DMS153 (cell line): ENCODE results near the gene AHNAK.
A peak's percentile ranks its signal among the peaks of the same experiment; 100 is the strongest.
"Not testable (repeated sequence)": the region's sequence is repeated elsewhere in the genome, so short reads cannot be mapped to it uniquely, and the experiment has no call there.

Source experiments
- DNase-seq: peaks from one replicate; lab custom pipeline; 2025; lab: John Stamatoyannopoulos, UW

AHNAK gene

DNA sequence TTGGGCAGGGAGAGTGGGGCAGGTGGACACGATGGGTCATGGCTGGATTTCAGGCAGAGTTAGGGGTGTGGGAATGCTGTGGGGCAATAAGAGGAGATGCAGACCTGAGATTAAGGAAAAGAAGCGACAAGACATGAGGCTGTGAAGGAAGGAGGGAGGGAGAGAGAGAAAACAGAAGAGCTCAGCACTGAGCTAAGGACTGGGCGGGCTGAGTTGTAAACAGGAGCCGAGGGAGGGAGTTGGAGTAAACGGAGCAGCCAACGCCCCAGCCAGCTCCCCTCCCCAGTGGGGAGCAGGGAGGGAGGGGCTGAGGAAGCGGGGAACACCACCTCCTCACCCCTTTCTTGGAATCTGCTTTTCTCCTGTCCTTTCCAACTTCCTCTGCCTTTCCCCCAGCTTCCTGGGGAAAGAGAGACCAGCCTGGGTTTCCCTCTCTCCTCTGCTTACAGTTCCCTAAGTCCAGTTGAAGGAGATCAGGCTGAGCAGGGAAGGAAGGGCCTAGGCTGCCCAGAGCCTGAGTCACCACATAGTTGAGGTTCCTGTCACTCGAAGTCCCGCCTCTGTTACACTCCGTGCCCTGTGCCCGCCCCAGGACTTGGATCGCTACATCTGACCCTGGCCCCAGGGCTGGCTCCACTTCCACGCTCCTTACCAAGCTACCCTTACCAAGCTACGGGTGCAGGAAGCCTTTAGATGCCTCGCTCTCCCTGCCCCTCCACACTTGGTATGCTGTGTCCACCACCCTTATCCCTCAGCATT, 6.7 kb upstream of the AHNAK start:
- DNase-seq, result no peak

DNA sequence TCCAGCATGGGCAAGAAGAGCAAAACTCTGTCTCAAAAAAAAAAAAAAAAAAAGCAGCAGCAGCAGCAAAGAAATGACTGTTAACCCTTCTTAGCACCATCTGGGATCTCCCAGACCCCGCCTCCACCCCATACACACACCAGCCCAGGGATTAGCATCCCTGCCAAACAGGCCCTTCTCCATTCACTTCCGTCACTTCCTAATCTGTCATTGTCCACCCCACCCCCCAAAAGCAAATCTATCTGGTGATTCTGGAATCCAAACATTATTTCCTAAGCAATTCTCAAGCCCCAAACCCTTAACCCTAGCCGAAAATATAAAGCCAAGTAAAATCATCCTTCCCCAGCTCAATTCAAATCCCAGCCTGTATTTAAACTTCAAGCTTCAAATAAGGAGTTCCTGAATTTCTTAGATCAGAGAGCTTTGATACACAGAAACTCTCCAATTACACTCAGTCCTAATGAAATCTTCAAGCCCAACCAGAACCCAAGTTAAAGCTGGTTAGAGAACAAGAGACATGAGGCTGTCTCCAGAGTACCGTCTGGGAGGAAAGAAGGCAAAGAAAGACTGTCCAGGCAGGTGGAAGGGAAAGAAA, 6.0 kb upstream of the AHNAK start:
- no peak for DNase-seq

DNA sequence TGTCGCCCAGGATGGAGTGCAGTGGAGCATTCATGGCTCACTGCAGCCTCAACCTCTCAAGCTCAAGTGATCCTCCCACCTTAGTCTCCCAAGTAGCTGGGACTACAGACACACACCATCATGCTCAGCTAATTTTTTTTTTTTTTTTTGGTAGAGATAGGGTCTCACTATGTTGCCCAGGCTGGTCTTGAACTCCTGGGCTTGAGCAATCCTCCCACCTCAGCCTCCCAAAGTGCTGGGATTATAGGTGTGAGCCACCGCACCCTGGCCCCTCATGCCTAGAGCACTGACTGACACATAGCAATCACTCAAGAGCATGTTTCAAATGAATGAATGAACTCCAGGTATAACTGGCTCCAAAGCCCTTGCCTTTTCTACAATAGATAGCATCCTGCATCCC, 3.9 kb upstream of the AHNAK start:
- not testable (repeated sequence) for DNase-seq

DNA sequence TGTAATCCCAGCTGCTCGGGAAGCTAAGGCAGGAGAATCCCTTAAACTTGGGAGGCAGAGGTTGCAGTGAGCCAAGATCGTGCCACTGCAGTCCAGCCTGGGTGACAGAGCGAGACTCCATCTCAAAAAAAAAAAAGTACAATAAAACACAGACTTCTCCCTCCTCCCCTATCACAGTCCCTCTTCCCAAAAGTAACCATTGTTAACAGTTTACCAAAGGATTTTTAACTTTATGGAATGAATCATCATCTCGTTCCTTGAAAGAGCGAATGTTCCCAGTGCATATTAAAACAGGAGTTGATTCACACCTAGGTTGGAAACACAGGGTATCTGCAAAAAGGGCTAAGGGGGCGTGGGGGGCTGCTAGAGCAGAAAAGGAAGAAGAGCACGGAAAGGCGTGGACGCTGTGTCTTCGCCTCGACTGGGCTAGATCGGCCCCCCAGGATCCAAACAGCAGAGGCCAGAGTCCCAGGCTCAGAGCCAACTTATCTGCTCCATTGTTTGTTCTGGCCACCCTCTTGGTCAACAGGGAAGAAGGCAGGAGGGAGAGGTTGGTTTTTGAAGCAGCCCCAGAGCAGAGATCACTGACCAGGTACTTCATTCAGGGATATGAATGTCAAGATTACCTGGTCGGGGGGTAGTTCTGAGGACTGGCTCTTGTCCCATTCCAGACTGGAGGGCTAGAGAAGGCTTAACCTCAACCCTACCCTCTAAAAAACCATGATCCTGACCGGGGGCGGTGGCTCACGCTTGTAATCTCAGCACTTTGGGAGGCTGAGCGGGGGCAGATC, 2.1 kb upstream of the AHNAK start:
- no peak for DNase-seq

DNA sequence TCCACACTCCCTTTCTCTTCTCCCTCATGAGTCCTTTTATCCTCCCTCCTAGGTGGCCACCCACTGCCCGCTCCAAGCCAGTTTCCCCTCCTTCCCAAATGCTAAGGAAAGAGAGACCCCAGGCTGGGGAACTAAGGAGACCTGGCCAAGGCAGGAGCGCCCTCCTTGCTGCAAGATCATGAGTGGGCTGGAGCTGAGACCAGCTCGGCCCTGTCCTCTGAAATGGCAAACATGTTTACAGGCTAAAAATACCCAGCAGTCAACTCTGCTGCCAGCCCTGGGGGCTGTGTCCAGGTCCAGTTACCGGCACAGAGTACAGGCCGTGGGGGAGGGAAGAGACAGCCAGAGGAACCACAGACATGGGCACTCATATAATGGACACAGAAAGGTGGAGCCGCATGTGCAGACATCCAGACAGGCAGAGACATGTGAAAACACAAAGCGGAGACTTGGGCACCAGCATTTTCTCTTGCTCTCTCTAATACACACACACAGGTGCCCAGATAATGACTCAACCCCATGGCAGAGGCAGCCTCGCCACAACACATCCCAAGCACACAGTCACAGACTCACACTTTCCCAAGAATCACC, 1.2 kb upstream of the AHNAK start:
- no peak for DNase-seq

DNA sequence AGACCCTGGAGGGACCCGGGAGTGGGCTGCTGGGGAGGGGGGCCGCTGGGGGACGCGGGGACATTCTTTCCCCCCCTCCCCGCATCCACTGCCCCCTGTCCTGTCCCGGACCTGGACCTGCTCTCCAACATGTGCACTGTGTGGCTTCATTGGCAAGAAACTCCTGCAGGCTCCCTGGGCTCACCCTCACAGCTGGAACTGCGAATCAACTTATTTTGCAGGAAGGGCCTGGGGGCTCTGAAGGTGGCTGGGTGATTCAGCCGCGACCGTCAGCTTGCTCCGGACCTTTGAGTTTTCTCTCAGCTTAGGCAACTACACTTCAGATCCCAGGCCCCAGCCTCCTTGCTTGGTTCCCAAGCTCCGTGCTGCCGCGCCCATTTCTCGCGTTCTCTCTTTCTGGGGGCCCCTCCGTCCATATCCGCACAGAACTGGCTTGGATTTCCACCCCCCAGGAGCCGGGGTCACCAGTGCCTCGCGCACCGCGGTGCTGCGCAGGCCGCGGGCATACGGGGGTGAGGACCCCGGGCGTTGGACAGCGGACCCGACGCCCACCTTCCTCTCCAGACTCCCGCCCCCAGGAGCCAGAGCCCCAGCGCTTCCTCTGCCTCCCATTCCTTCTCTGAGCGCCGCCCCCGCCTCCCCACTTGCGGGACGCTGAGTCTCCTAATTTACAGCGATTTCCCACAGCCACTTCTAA, 471 bp upstream of the AHNAK start:
- no peak for DNase-seq

DNA sequence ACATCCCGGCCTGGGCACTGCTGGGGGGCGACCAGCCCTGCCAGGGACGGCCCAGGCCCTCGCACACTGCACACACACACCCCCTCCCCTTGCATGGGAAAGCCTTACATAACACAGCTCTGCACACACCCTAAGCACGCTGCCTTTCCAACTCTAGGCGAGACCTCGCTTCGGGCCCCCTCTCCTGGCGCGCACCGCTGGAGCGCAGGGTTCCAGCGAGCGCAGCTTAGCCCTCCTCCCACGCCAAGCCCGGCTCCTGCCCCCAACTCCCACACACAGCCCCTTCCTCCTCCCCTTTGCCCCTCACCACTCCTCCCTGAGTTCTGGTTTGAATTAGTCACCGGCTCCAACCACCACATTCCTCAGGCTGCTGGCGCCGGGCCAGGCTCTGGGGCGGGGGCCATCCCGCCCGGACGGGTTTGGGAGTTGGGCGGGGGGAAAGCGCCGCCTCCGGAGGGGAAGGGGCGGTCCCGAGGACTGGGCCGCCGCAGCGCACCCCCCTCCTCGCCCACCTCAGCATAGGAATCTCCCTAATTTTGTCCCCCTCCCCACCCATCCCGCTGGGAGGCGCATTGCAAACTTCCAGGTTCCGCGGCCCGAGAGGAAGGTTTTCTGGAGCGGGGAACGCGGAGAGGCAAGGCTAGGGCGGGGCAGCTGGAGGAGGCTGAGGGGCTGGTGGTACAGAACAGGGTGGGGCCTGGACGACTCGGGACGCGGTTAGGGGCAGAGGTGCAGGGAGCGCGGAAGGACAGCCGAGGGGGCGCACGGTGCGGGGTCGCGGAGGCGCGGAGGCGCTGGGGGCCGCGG, 966 bp downstream of the AHNAK start:
- DNase-seq, result no peak

DNA sequence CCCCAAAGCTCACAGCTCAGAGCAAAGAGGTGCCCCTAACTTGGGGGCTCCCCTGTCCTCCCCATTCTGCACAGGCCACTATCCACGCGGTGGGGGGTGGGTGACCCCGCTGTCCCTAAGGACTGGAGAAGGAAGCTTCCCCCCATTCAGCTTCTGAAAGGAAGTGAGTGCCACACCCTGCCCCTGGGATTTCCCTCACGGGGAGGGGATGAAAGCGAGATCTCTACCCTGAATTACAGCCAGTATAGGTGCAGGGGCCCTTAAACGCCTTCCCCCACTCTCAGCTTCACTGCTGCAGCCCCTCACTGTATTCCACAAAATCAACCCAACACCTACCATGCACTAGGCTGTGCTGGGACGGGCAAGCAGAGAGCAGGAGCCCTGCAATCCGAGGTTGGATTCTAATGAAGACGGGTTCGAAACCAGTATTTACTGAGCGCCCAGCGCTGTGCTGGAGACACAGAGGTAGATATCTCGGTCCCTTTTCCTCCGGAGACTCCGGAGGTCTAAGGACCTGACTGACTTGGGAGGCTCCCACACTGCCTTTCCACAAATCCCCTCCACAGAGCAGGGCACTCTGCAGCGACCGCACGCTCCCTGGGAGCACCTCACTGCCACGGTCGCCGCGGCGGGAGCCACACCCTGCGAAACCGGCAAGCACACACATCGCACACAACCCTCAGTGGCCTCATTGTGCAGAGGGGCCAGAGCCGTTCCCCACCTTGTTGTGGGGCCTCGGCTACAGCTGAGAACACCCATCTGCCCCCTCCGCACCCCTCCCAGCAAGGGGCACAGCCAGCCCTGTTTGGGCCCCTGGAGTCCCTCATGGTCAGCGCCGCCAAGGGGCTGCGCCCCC, 1.8 kb downstream of the AHNAK start:
- no peak for DNase-seq

DNA sequence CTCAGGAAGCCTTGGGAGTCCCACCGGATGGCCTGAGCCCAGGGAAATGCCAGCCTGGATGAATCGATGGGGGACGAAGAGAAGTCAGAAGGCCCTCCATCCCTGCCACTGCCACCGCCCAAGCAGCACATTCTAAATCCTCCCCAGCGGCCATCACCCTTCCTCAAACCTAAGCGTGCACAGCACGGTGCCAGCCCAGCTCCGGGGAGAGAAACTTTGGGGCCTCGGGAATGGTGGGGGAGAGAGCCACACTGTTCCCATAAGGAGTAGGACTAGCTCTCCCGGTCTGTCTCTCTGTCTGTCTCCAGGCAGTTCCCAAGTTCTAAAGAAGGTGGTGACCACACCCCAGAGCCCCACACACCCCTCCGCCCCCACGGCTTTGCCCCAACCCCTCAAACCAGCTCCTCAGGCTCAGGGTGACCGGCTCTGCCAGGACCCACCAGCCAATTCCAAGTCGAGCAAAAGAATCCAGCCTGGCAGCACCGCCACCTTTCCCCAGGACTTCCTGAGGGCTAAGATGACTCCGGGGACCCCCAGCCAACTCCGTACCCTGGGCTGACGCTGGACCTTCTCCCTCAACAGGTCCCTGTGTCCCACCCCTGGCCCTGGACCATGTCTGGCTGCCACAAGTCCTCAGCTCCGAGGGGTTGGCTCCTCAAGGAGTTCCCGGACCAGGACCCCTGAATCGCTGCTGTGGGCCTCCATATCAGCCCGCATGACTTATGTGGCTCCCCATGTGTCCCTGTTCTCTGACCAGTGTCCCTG, 2.7 kb downstream of the AHNAK start:
- no peak for DNase-seq

DNA sequence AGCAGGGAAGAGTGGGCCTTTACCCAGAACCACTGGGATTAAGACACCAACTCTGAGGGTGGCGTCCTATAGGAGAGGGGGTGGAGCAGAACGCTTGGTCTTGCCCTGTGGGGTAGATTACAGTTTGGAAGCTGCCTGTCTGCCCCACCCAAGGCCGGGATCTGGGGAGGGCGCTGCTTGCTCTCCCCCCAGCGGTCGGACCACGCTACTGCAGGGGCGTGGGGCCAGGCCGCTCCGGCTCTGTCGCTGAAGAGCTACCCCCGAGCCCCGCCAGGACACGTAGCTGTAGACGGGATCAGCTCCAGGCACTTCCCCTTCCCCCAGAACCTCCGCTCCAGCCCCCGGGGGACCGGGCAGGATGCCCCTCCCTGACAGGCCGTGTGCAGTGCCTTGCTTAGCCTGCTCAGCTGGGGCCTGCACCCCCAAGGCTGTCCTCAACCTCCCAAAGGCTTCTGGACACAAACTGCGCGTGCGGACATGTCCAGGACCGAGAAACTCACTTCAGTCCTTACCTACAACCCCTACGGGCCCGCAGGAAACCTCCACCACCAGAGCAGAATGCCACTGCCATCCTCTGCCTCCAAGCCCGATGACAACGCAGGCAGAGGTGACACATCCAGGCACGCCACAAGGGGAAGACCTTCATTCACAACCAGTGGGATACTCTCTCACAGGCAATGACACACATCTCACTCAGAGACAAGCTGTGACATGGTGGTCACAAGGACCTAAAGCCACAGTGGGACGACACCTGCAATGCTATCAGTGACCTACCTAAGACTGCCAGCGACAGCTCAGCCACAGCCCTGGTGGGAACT, 3.6 kb downstream of the AHNAK start:
- peak; percentile 22 for DNase-seq

DNA sequence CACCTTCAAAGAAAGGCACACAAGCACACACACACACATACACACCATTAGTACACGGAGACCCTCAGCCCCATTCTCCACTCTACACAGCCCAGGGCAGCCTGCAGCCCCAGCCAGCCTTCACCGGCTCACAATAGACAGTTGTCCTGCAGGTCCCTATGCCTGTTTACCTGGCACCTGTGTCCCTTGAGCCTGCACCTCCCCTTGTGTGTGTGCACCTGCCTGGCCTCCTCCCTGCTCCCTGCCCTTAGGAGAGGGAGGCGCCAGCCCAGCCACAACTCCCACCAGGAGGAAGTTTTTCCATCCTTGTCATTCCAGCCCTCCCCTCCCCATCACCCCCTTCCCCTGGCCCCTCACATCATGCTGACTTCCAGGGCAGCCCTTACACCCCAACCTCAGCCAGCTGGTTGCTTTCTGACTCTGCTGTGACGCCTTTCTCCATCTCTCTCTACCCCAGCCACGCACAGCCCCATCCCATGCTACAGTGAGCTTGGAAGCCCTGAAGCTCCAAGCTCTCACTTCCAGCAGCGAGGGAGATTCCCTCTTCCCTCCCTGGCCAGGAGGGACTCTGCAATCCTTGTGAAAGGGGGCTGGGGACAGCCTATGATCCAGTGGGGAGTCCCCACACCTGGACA, 4.4 kb downstream of the AHNAK start:
- DNase-seq, result peak; percentile 48

DNA sequence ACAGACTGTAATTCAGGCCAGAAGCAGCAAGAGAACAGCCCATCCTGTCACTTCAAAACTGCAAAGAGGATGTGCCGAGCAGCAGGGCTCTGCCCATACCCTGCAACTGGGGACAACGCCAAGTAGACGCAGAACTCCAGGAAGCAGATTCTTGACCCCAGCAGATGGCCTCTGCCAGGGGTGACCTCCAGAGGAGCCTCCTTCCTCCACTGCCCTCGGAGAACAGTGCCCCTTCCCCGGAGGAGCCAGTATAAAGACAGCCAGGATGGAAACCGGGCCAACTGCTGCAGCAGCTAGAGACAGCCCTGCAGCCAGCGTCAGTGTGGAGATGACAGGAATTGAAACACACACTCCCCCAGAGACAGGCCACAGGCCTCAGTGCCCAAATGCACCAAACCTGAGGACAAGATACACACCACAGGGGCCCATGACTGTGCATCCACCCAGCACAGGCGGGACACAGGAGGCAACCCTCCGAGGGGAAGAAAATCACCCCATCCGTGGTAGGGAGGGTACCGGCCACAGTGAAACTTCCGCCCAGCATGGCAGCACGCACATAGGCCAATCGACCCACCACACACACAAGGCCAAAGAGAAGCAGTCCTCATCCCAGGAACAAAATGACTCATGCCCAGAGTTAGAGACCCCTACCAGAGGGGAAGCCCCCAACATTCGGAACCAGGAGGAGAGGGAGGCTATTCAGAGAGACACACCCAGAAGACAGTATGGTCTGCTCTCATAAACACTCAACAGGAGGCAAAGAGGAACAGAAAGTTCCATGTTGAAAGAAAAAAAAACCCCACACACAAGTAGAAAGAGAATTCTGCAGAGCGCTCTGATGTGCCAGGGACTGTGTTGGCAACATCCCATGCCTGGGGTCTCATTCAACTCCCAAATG, 5.6 kb downstream of the AHNAK start:
- DNase-seq, result no peak

DNA sequence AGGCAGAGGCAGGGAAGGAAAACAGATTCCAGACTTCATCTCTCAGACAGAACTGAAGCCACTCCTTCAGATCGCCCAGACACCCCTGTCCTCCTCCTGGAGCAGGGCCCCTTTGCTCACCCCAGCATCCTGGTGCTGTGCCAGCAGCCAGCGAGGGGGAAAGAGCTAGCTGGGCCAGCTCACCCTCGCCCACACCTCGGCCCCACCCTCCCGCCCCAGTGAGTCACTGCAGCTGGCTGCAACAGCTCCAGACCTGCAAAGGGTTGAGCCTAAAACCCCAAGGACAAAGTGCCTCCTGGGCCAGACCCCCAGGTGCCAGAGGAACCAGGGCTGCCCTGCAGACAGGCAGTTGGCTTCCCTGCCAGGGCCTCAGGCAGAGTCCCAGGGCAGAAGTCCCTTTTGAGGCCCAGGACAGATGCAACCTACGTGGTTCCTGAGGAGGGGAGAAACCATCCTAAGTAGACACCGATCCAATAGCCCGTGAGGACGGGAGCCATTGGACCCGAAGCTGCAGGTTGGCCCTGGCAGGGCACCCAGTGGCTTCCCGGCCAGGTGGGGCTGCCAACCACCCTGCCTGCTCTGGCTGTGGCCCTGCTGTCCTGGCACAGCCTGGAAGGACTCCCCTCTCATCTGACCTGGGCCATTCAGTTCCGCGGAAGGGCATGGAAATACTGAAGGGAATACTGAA, 7.2 kb downstream of the AHNAK start:
- DNase-seq, result peak; percentile 24

DNA sequence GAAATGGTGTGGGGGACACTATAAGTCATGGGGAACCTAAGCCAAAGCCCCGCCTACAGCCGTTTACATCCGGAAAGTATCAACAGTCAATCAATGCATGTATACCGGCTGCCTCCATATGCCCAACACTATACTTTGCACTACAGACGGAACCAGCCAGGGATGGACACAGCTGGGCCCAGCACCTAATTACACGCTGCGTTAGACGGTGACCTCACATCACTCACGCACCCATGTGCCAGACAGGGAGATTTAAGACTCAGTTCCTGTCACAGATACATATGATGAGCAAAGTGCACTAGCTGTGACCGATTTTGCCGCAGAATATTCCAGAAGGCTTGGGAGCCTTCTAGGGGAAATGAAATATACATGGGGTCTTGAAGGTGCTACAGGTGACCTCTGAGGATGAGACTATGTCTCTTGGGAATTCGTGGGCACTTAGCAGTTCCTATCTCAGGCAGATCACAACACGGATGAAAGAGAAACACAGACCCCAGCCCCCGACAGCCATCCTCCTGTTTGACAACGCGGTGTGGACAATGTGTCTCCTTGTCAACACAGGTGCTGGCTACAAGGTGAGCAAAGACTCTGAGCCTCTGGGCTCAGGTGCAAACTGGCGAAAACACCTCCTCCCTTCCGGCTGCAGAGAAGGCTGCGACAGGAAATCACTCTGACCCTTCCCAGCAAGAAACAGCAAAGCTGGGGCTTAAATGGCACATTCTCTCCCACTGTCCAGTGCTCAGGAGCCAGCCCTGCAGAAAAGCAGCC, 8.0 kb downstream of the AHNAK start:
- peak; percentile 39 for DNase-seq

DNA sequence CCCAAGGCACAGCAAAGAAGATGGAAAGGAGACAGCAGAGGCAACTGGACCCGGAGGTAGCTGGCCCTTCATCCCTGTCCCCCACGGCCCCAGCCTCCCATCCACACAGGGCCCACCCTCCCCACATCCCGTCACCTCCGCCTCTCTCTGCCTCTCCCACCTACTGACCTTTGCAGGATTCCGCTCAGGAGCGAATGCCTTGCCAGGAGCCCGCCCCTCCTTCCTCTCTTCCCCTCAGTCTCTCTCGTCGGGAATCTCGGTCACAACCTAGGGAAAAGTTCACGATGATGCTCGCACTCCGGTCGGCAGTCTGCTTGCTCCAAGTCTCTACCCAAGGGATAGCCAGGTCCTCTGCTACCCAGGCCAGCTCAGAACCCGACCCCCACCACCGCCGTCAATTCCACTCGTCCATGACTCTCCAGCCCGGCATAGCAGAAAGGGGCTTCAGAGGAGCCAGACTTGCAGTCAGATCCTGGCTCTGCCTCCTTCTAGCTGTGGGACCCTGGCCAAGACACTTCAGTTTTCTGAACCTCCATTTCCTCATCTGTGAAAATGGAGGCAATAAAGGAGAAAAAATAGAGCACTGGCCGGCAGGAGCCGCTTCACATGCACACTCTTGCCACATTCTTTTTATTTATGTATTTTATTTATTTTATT, 10.2 kb downstream of the AHNAK start:
- DNase-seq, result no peak
